ENCODE data around the gene AGTRAP. TPM values are rescaled to one million over a fixed set of nuclear protein-coding genes. Genes with fewer than 3 reads are reported as not detected.

AGTRAP gene
- total and polyA plus RNA-seq, 5 experiments from 2014 or later: 16.7 to 106 (median 57.3) TPM

GRCh38 chr1:11771481-11772043, 35.6 kb downstream of the AGTRAP start:
- ATAC-seq (no peak), DNase-seq (no peak)
- no peaks in the 10 kb centered on the region for H3K36me3 Mint-ChIP-seq
- no peaks in the 10 kb centered on the region for H3K9me3 Mint-ChIP-seq
- no peak overlapping the region for H3K27ac Mint-ChIP-seq
- H3K4me1 Mint-ChIP-seq: no peaks in the 10 kb centered on the region
- no peaks in the 10 kb centered on the region for H3K27me3 Mint-ChIP-seq
- POLR2A ChIA-PET: no interaction called here
- H3K4me3 Mint-ChIP-seq: no peak overlapping the region

GRCh38 chr1:11772458-11772857, 36.5 kb downstream of the AGTRAP start:
- H3K9me3 Mint-ChIP-seq: no peaks in the 10 kb centered on the region
- H3K27ac Mint-ChIP-seq: no peak overlapping the region
- no peaks in the 10 kb centered on the region for H3K27me3 Mint-ChIP-seq
- H3K36me3 Mint-ChIP-seq: no peaks in the 10 kb centered on the region
- POLR2A ChIA-PET: no interaction called here
- DNase-seq: no peak
- H3K4me1 Mint-ChIP-seq: no peaks in the 10 kb centered on the region
- H3K4me3 Mint-ChIP-seq: no peak overlapping the region
- ATAC-seq: no peak

GRCh38 chr1:11774753-11775152, 38.8 kb downstream of the AGTRAP start:
- H3K4me1 Mint-ChIP-seq: no peaks in the 10 kb centered on the region
- DNase-seq: no peak
- POLR2A ChIA-PET: no interaction called here
- no peak overlapping the region for H3K27ac Mint-ChIP-seq
- no peaks in the 10 kb centered on the region for H3K9me3 Mint-ChIP-seq
- no peaks in the 10 kb centered on the region for H3K27me3 Mint-ChIP-seq
- no peak overlapping the region for H3K4me3 Mint-ChIP-seq
- no peak for ATAC-seq
- no peaks in the 10 kb centered on the region for H3K36me3 Mint-ChIP-seq

GRCh38 chr1:11777658-11778322, 41.9 kb downstream of the AGTRAP start:
- H3K9me3 Mint-ChIP-seq: no peaks in the 10 kb centered on the region
- H3K27me3 Mint-ChIP-seq: no peaks in the 10 kb centered on the region
- peak overlapping the region in 1 of 10 donors; percentile 46 for H3K27ac Mint-ChIP-seq
- POLR2A ChIA-PET: no interaction called here
- no peak for DNase-seq
- no peak overlapping the region for H3K4me3 Mint-ChIP-seq
- ATAC-seq: no peak
- H3K4me1 Mint-ChIP-seq: peaks cover 0 to 2% (median 0%) of the 10 kb centered on the region in 4 donors
- no peaks in the 10 kb centered on the region for H3K36me3 Mint-ChIP-seq

- POLR2A ChIA-PET: no interaction called here
- H3K27me3 Mint-ChIP-seq: no peaks in the 10 kb centered on the region
- peaks cover 0 to 2% (median 0%) of the 10 kb centered on the region in 4 donors for H3K4me1 Mint-ChIP-seq
- H3K9me3 Mint-ChIP-seq: no peaks in the 10 kb centered on the region
- H3K36me3 Mint-ChIP-seq: no peaks in the 10 kb centered on the region
- no peak overlapping the region for H3K4me3 Mint-ChIP-seq
- no peak for ATAC-seq
- DNase-seq: no peak
- no peak overlapping the region for H3K27ac Mint-ChIP-seq
These were observed 42.4 kb downstream of the AGTRAP start for GRCh38 chr1:11778336-11778735.

GRCh38 chr1:11778844-11779623, 43.1 kb downstream of the AGTRAP start:
- Mint-ChIP-seq H3K27me3 (no peaks in the 10 kb centered on the region), H3K27ac (no peak overlapping the region)
- no peak for ATAC-seq

GRCh38 chr1:11779715-11780379, 43.9 kb downstream of the AGTRAP start:
- no peaks in the 10 kb centered on the region for H3K9me3 Mint-ChIP-seq
- no peak overlapping the region for H3K4me3 Mint-ChIP-seq
- POLR2A ChIA-PET: no interaction called here
- no peaks in the 10 kb centered on the region for H3K36me3 Mint-ChIP-seq
- H3K27me3 Mint-ChIP-seq: no peaks in the 10 kb centered on the region
- ATAC-seq (no peak), DNase-seq (no peak)
- H3K4me1 Mint-ChIP-seq: peaks cover 0 to 8% (median 2%) of the 10 kb centered on the region in 4 donors
- H3K27ac Mint-ChIP-seq: peak overlapping the region in 1 of 10 donors; percentile 53

More at GRCh38 chr1:11778844-11779623, 43.1 kb downstream of the AGTRAP start:
- POLR2A ChIA-PET: no interaction called here
- no peaks in the 10 kb centered on the region for H3K36me3 Mint-ChIP-seq
- no peaks in the 10 kb centered on the region for H3K9me3 Mint-ChIP-seq
- no peak for DNase-seq
- H3K4me3 Mint-ChIP-seq: no peak overlapping the region
- peaks cover 0 to 3% (median 2%) of the 10 kb centered on the region in 4 donors for H3K4me1 Mint-ChIP-seq

GRCh38 chr1:11780380-11781147, 44.6 kb downstream of the AGTRAP start:
- H3K4me1 Mint-ChIP-seq: peaks cover 0 to 12% (median 6%) of the 10 kb centered on the region in 4 donors
- H3K9me3 Mint-ChIP-seq: no peaks in the 10 kb centered on the region
- no peaks in the 10 kb centered on the region for H3K27me3 Mint-ChIP-seq
- no peak for DNase-seq
- no peaks in the 10 kb centered on the region for H3K36me3 Mint-ChIP-seq
- H3K4me3 Mint-ChIP-seq: peak overlapping the region in 1 of 10 donors; percentile 12
- H3K27ac Mint-ChIP-seq: peak overlapping the region in 1 of 10 donors; percentile 22
- no peak for ATAC-seq
- POLR2A ChIA-PET: interaction anchor here (0.6 kb wide), 1 partner anchor 396 kb away, joined by 4 read pairs; no protein-coding TSS in a partner anchor

GRCh38 chr1:11781297-11781696, 45.4 kb downstream of the AGTRAP start:
- H3K4me1 Mint-ChIP-seq: peaks cover 0 to 14% (median 9%) of the 10 kb centered on the region in 4 donors
- H3K9me3 Mint-ChIP-seq: no peaks in the 10 kb centered on the region
- H3K27ac Mint-ChIP-seq: no peak overlapping the region
- no peaks in the 10 kb centered on the region for H3K27me3 Mint-ChIP-seq
- no peak overlapping the region for H3K4me3 Mint-ChIP-seq
- H3K36me3 Mint-ChIP-seq: no peaks in the 10 kb centered on the region
- ATAC-seq (no peak), DNase-seq (no peak)
- POLR2A ChIA-PET: interaction anchor here (0.6 kb wide), 1 partner anchor 397 kb away, joined by 4 read pairs; no protein-coding TSS in a partner anchor

GRCh38 chr1:11782127-11782708, 46.3 kb downstream of the AGTRAP start:
- Mint-ChIP-seq H3K9me3 (no peaks in the 10 kb centered on the region), H3K27me3 (no peaks in the 10 kb centered on the region), H3K27ac (no peak overlapping the region), H3K4me3 (no peak overlapping the region), H3K36me3 (no peaks in the 10 kb centered on the region), H3K4me1 (peaks cover 0 to 17% (median 9%) of the 10 kb centered on the region in 4 donors)
- ATAC-seq: no peak
- POLR2A ChIA-PET: no interaction called here
- no peak for DNase-seq

GRCh38 chr1:11783556-11783955, 47.6 kb downstream of the AGTRAP start:
- DNase-seq: no peak
- ATAC-seq: no peak
- POLR2A ChIA-PET: interaction anchor here (0.8 kb wide), 1 partner anchor 19 kb away, joined by 3 read pairs; no protein-coding TSS in a partner anchor
- no peaks in the 10 kb centered on the region for H3K36me3 Mint-ChIP-seq
- H3K27ac Mint-ChIP-seq: peak overlapping the region in 3 of 10 donors; percentile 24 to 37 (median 34)
- H3K9me3 Mint-ChIP-seq: no peaks in the 10 kb centered on the region
- no peaks in the 10 kb centered on the region for H3K27me3 Mint-ChIP-seq
- H3K4me3 Mint-ChIP-seq: peak overlapping the region in 2 of 10 donors; percentile 51 to 52
- H3K4me1 Mint-ChIP-seq: peaks cover 0 to 17% (median 9%) of the 10 kb centered on the region in 4 donors
